ENCODE measurements around the gene KCNMA1.

GRCh38 chr10:77274046-77274795 lies 363.4 kb downstream of the KCNMA1 start:
- no peak for TF ChIP-seq REST (IDR thresholded peaks at IDR 0.05; ENCODE audit: low read depth)
- TF ChIP-seq EP300 (IDR thresholded peaks at IDR 0.05; ENCODE audit: borderline replicate concordance), result no peak
- TF ChIP-seq TCF12 (IDR thresholded peaks at IDR 0.05; ENCODE audit: low read depth), result no peak
- TF ChIP-seq NFIC (IDR thresholded peaks at IDR 0.05), result no peak
- TF ChIP-seq TAF1 (IDR thresholded peaks at IDR 0.05; ENCODE audit: low read depth), result no peak
- TF ChIP-seq CEBPB (IDR thresholded peaks at IDR 0.05), result no peak
- TF ChIP-seq MAX (IDR thresholded peaks at IDR 0.05), result no peak
- no peak for TF ChIP-seq RAD21 (IDR thresholded peaks at IDR 0.05; ENCODE audit: low read depth)
- TF ChIP-seq CREB1 (IDR thresholded peaks at IDR 0.05; ENCODE audit: low read depth), result no peak
- TF ChIP-seq EGR1 (IDR thresholded peaks at IDR 0.05), result no peak
- TF ChIP-seq TEAD4 (IDR thresholded peaks at IDR 0.05), result no peak
- TF ChIP-seq YY1 (IDR thresholded peaks at IDR 0.05; ENCODE audit: low read depth), result no peak
- no peak for TF ChIP-seq FOXM1 (IDR thresholded peaks at IDR 0.05; ENCODE audit: borderline replicate concordance, low read depth)
- TF ChIP-seq ZBTB7A (IDR thresholded peaks at IDR 0.05; ENCODE audit: low read depth), result no peak

Data from Ishikawa (cell line).